ENCODE data around the gene TBC1D22A.

DNA sequence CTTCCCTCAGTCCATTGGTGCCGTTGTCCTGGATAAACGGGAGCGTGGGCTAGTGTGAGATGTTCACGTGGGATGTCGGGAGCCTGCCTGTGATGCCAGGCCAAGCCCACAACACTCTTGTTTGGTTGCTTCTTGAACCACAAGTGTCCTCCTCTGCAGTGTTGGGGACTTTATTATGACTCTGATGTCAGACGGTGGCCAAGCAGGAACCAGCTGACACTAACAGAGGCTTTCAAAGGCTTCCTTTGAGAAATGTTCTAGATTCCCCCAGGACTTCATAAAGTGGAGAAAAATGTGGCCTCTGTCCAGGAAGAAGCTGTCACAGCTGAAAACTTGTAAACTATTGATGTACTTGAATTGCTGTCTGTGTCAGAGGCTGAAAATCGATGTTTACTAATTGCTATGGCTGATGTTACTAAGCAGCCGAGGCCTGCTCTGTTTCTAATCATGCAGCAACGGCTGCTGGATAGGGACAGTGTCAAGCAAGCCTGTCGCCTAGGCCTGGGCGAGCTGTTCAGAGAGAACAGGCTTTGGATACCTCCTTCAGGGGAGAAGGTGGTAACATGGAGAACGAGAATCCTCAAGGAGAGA lies 131.7 kb downstream of the TBC1D22A start:
- TF ChIP-seq CTCF (IDR thresholded peaks at IDR 0.05) (no peak), POLR2A (IDR thresholded peaks at IDR 0.05) (no peak)

Data from Peyer's patch (tissue), 4 donors.